ENCODE results near the gene BRINP1.

The BRINP1 gene, protein sequence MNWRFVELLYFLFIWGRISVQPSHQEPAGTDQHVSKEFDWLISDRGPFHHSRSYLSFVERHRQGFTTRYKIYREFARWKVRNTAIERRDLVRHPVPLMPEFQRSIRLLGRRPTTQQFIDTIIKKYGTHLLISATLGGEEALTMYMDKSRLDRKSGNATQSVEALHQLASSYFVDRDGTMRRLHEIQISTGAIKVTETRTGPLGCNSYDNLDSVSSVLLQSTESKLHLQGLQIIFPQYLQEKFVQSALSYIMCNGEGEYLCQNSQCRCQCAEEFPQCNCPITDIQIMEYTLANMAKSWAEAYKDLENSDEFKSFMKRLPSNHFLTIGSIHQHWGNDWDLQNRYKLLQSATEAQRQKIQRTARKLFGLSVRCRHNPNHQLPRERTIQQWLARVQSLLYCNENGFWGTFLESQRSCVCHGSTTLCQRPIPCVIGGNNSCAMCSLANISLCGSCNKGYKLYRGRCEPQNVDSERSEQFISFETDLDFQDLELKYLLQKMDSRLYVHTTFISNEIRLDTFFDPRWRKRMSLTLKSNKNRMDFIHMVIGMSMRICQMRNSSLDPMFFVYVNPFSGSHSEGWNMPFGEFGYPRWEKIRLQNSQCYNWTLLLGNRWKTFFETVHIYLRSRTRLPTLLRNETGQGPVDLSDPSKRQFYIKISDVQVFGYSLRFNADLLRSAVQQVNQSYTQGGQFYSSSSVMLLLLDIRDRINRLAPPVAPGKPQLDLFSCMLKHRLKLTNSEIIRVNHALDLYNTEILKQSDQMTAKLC

DNA sequence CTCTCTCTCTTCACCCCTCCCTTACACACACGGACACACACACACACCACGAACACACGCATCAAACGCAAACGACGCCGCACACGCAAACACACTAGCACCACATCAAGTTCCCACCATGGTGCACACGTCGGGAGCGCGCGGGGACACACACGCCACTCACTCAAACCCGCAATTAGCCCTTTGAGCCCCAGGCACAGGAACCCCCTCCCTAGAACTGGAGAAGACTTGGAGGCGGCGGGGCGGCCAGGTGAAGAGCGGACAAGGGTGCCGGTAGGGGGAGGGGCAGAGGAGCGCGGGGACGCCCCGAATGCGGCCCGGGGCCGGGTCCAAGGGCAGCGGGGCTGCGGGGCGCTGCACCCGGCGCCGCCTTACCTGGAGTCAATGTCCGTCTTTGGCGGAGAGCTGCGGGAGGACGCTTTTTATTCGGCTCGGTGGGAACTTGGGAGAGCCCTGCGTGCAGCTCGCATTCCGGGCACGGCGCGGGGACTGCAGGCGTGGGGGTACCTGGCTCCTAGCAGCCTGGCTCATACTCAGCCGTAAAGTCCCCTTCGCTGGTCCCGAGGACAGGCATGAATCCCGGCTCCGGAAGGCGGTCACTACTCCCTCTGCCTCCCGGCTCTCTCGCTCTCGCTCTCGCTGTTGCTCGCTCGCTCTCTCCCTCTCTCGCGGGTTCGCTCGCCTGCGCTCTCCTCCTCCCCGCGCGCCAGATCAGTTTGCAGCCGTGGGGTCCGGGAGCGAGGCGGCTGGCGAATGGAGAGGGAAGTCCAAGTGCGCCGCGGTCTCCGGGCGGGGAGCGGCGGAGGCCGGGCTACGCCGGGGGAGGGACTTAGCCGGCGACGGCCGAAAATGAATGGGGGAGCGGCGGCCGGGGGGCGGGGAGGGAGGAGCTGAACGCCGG lies at the start of gene BRINP1:
Gene BRINP1 (minus strand): TSS at position 755 of the 901 bp plus-strand sequence. CDS start 56,080 bp downstream, outside the sequence.
- no peak for DNase-seq (ENCODE audit: low read depth in 2 of 3, low spot score in 2 of 3)

DNA sequence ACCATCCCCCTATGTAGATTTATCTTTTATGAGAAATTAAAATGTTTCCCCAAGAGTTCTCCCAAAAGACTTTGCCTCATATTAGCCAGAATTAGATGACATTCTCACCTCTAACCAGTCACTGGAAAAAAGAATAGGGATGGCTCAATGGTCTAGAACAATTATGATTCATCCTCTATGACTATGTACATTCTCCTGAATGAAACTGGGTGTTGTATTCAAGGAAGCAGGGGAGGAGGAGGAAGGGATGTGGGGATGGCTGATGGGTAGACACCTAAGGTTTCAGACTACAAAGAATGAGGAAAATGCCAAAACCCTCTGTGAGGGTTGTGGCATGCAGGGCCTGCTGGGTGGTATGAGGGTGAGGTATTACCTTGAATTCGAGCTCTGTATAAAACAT lies 49.5 kb upstream of the BRINP1 start:
- DNase-seq (ENCODE audit: low read depth in 2 of 3, low spot score in 2 of 3) = no peak

DNA sequence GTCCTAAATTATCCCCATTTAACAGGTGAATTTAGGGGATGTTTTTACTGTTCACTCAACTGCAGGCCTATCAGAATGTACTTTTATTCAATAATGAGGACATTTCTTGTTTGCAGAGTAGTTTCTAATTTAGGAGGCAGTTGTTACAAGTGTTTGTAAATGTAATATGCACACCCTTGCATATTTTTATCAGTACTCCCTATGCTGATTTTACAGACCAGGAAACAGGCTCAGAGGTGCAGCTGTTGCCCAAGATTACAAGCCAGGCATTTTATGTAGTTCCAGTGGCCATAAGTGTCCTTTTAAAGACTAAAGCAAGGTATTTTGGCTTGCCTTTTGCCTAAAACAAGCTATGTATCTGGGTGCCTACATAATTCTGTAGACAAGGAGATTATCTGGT lies 47.6 kb upstream of the BRINP1 start:
- no peak for DNase-seq (ENCODE audit: low read depth in 2 of 3, low spot score in 2 of 3)

DNA sequence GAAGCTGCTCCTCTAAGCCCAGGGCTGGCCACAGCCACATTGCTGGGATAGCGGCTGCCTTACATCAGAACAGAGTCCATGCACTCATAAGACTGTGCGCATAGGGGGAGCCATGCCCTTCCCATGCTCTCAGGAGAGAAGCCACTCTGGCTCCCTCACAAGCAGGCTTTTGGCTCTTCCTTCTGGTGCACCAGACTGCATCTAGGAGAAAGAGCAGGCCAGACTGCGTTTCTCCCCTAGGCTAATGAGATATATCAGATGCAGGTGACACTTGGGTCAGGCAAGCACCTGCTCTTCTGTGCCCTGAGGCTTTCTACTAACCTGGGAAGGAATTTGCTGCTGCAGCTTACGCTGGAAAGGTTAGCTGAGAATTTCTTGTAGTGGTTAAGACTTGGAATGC lies 43.2 kb upstream of the BRINP1 start:
- DNase-seq (ENCODE audit: low read depth in 2 of 3, low spot score in 2 of 3) = no peak

DNA sequence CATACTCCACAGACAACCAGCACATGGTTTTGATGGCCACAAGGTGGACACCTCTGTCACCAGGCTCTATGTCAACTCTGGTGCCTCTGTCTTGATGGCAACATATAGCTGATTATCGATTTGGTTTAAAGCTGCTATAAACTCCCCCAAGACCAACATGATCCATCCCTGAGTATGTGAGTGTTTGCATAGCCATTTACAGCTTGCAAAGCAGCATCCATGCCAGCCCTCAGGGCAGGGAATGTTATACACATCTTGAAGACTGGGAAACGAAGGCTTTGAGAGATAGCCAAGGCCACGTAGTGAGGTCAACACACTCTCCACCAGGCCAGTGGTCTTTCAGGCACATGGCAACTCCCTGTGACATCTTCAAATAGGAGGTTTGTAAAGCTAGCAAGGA lies 40.3 kb upstream of the BRINP1 start:
- DNase-seq (ENCODE audit: low read depth in 2 of 3, low spot score in 2 of 3) = no peak

DNA sequence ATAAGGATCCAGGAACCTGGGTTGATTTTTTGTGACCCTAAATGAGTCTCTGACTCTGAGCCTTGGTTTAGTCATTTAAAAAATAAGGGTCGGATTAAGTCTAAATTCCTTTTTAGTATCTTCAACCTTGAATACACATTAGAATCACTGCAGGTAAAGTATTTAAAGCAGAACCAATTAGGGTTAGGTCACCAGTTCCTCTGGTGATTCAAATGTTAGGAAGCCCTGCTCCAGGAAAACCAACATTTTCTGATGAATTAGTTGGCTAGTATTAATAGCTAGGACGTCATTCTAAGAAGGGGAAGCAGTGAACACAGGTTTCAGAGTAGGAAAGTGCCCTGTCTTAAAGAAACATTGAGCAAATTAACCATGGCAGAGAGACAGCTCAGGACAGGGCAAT lies 31.4 kb upstream of the BRINP1 start:
- no peak for DNase-seq (ENCODE audit: low read depth in 2 of 3, low spot score in 2 of 3)

DNA sequence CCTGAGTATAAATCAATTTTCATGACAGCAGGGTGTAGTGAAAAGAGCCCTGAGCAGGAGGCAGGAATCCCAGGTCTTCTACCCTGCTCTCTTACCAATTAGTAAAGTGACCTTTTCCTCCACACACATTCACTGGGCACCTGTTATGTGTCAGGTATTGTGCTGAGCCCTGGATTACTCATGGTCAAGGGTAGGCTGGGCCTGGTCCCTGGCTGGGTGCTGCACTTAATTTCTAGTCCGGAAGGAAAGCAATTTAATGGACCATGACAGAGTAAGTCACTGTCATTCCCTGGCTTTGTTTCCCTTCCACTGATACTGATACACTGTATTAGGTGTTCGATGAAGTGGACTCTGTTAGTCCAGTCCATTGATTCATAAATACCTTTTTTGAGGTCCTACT lies 29.1 kb upstream of the BRINP1 start:
- DNase-seq (ENCODE audit: low read depth in 2 of 3, low spot score in 2 of 3) = no peak

DNA sequence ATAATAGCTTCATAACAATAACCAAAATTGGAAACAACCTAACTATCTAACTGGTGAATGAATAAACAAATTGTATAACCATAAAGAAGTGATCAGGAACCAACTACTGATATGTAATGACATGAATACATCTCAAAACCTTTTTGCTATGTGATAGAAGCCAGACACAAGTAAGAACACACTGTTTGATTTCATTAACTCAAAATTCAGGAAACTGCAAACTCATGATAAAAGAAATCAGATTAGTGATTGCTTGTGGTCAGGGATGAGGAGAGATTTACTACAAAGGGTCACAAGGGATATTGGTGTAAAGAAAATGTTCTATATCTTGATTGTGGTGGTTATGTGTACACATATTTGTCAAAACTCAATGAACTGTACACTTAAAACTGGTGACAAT lies 22.6 kb upstream of the BRINP1 start:
- DNase-seq (ENCODE audit: low read depth in 2 of 3, low spot score in 2 of 3) = no peak

DNA sequence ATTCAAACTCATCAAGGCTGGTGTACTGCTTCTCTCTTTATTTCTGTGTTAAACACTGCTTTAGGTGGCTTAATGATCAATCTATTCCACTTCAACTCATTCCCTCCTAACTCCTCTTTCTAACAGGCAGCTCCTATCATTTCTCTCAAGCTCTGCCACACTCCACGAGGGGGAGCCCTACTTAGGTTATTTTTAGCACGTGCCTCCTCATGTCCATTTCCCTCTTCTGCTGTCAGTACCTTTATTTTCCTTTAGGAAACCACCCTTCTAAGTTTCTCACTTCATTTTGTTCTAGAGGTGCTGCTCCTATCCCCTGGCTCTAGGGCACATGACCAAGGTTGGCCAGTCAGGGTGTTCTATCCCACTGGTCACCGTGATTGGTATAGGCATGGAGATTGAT lies 6.7 kb upstream of the BRINP1 start:
- no peak for DNase-seq (ENCODE audit: low read depth in 2 of 3, low spot score in 2 of 3)

DNA sequence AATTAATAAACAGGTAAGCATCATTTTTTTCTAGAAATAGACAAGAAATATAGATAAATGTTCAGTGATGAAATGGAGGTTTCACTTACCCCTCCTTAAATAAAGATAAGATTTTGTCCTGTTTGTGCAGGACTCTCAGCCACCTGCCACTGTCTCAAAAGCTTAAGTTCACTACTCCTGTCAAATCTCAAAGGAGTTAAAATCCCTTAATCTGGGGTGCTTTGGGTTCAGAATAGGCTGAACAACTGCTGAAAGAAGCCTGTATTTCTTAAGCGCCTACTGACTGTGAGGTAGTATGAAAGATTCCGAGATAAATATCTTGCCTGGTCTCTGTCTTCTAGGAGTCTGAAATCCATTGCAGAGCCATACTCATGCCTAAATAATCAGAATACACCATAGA lies 3.7 kb upstream of the BRINP1 start:
- no peak for DNase-seq (ENCODE audit: low read depth in 2 of 3, low spot score in 2 of 3)

DNA sequence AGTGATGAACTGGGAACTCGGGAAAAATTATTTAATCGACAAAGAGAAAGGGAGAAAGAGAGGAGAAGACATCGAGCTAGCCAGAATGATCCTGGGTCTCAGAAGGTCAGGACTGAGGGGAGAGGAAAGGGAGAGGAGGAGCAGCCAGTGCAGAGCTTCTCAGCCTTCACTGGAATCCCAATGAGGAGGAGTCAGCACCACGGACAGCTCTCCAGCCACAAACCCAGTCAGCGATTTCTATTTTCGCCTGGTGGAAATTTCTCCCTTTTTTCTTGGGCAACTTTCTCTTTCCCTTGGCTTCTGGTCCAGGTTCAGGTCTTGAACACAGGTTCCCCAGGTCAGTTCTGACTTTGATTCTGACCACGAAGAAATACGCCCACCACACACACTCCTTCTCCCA lies 1.6 kb upstream of the BRINP1 start:
- DNase-seq (ENCODE audit: low read depth in 2 of 3, low spot score in 2 of 3) = no peak

DNA sequence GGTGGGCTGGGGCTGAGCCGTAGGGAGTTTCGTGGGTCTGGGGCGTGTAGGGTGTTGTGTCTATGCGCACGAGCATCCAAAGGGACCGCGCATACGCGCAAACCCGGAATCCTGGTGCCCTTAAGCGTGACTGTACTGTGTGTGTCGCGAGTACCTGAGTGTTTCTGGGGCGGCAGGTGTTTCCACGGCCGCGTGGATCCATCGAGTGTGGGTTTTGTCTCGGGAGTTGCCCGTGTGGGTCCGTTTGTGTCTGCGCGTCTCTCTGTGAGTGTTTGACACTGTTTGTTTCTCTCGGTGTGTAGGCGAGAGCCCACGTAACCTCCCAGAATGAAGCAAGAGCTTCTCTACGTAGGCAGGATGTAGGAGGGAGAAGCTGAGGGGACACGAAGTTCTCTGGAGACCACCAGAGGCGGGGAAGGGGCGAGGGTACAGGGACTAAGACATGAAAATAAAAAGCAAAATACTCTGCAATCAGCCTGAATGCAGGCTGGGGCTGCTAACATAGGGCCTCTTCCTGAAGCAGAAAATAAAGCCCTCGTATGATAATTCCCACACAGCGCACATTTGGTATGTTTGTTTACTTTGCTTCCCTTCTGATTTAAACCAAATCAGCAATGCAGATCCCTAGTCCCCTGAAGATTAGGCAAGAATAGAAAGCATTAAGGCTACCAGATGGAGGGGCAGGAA lies 588 bp upstream of the BRINP1 start:
- no peak for DNase-seq (ENCODE audit: low read depth in 2 of 3, low spot score in 2 of 3)

DNA sequence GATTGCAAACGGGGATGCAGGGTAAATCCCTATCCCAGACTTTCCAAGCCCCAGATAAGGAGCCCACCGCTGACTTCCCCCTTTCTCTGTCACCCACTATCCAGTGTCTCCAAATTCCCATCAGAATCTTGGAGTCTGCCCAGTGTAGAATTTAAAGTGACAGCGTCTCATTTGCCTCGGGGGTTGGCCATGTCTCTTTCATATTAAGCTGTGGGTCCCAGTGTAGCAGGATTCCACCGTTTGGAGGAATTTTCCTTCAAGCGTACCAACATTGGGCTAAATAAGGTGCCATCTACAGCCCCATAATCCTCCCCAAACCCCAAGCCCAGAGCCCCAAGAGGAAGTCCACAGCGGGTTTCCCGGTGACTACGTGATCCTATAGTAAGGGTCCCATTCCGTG lies 1.1 kb downstream of the BRINP1 start:
- DNase-seq (ENCODE audit: low read depth in 2 of 3, low spot score in 2 of 3) = no peak

DNA sequence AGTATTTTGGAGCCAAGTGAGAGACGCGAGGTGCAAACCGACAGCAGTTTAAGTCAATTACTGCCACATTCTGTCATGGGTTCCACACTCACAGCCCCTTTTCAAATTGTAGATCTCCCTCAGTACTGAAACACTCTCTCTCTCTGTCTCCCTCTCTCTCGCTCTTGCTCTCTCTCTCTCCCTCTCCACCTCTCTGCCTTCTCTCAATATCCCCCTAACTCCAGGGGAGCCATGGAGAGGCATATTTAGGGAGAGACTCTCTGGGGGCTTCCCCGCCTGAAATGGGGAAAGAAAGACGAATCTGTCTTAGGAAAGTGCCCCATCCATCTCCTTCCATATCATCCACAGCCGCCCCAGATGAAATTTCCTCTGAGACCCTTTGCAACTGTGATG lies 1.6 kb downstream of the BRINP1 start:
- no peak for DNase-seq (ENCODE audit: low read depth in 2 of 3, low spot score in 2 of 3)

DNA sequence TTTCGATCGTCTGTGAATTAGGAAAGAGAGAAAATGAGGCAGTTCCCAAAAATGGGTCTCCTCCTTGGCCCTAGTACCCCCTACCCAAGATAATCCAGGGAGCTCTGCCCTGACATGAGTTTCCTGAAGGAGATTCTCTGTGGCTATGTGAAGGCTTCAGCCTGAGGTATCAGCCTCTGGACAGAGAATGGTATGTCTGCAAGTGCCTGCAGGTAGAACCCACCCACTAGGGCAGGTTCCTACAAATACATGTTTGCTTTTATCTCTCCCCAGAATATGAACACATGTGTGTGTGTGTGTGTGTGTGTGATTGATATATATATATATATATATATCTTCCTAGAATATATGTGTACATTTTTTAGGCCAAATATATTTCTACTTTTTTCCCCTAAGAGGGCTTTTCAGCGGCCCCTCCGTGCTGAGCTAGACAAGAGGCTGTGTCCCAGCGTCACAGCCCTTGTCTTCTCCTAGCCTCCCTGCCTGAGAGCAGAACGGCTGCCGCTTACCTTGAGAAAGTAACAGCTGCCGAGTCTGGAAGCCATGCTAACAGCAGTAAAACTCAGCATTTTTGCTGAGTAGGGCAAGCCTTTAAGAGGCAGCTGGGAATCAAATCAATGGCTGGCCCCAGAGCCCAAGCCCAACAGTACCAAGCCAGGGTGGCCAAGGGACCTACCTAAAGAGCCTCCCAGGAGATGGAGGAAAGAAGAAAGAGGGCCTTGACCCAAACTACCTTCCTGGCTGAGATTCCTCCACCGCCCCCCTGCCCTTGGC lies 2.1 kb downstream of the BRINP1 start:
- no peak for DNase-seq (ENCODE audit: low read depth in 2 of 3, low spot score in 2 of 3)

DNA sequence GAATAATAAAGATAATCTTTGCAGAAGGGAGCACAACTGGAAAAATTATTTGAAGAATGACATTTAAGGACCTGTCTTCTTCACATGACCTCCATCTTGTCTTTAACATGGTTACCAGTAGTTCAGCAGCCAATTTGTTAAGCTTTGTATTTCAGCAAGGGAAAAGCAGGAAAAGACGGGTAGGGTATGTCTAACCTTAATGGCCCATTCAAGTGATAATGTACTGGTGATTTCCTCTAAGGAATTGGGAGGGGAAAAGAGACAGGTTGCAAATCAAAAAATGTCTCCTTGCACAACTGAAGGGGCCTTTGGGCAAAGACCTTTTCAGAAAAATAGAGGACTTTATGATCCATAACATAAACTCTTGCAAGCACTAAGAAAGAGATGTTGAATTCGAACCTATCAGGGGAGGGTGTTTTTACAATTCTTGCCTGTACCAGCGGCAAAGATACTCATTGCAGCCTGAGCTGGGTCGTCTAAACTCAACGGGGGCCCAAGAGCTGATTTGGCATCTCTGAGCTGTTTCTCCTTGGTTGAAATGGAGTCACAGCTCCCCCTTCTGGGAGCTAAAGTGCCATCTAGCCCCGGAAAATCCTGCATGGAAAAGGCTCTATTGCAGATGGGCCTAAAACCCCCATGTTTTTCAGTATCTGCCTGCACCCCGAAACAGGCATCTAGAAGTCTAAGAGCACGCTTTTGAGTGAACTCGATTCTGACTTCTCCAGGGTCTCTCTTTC lies 3.8 kb downstream of the BRINP1 start:
- no peak for DNase-seq (ENCODE audit: low read depth in 2 of 3, low spot score in 2 of 3)

DNA sequence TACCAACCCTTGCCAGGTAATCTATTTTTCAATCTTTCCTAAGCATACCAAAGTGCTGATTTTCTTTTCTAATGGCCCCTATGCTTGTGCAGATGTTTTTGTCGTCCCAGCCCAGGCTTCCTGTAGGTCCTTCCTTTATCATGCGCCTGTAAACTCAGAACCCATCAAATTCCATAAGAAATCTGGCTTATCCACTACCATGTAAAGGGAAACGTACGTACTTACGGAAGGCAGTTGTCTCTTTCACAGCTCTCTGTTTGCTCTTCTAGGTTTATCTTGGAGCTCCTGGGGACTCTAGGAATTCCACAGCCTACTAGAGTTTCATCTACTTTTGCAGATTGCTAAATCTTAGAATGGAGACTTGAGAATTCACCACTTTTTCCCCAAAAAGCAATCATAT lies 9.0 kb downstream of the BRINP1 start:
- DNase-seq (ENCODE audit: low read depth in 2 of 3, low spot score in 2 of 3) = no peak

DNA sequence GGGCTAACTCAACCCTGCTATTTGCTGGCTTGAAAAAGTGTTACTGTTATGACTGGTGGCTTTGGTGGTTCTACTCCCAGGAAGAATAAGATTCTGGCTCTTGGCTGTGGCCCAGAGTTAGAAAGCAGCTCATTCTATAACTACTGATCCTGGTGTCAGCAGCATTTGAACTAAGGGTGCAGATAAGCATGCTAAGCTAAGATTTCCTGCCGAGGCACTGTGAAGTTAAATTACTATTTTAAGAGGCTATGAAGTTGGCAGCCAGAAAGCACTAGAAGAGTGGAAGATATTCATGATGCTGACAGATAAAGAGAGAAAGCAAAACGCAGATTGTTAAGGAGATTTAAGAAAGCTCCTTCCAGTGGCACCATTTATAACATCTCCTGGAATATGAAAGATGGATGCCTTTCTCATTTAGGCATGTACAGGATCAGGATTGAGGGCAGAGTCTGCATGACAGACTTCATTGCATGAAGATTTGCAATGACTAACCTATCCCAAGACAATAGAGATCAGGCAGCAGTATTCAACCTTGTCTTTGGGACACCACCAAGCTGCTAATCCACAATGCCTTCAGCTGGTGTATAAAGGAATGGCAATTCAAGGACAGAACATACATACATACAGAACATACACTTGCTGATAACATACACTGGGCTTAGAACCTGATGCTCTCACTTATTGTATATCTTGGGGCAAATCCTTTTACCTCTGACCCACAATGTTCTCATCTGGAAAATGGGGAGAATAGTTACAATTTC lies 11.7 kb downstream of the BRINP1 start:
- DNase-seq (ENCODE audit: low read depth in 2 of 3, low spot score in 2 of 3) = no peak

DNA sequence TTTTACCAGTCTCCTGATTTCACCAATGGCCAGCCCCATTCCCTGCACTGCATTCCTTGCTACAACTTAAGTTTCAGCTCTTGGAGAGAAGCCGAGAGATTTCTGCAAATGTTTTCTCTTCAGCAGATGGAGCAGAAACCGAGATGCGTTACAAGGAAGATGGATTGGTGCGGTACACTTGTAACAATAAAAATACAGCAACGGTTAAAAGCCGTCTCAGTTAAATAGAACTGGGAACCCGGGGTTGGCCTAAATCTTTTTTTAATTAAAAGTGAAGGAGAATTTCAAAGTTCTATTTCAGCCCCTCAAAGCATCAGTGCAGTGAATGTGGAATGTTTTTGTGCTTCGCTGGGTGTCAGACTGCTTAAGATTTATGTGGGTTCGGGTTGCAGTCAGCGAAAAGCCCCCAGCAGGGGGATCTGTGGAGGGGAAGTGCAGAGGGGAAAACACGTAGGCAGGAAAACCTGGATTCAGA lies 19.8 kb downstream of the BRINP1 start:
- no peak for DNase-seq (ENCODE audit: low read depth in 2 of 3, low spot score in 2 of 3)
